Measurements from ENCODE around the gene AUNIP. TPM values are rescaled to one million over a fixed set of nuclear protein-coding genes. Genes with fewer than 3 reads are reported as not detected.

The AUNIP gene
- total and polyA plus RNA-seq, 12 donors, result 0.04 to 0.25 (median 0.21) TPM; not detected in 9

DNA sequence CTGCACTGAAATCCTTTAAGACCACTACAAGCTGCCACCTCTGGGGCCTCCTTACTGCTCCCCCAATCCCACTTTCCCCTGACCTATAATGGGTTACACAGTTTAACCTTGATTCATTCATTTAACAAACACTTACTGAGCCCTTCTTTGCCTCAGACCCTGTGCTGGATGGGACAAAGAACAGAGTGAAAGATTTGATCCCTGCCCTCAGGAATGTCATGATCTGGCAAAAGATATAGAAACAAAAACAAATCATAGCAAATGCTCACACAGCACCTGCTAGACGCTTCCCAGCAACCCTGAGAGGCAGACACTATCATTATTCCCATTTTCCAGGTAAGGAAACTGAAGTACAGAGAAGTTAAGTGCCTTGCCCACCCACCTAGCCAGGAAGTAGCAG lies 7.0 kb upstream of the AUNIP start:
- Histone ChIP-seq H3K27me3 (no peaks in the 10 kb centered on the region), H3K4me3 (no peak overlapping the region), H3K9me3 (no peaks in the 10 kb centered on the region), H3K36me3 (peaks cover 0 to 17% (median 0%) of the 10 kb centered on the region in 9 donors), H3K27ac (no peak overlapping the region), H3K4me1 (peaks cover 0 to 10% (median 5%) of the 10 kb centered on the region in 9 donors)
- no peak for DNase-seq
- TF ChIP-seq, protein P1, sequence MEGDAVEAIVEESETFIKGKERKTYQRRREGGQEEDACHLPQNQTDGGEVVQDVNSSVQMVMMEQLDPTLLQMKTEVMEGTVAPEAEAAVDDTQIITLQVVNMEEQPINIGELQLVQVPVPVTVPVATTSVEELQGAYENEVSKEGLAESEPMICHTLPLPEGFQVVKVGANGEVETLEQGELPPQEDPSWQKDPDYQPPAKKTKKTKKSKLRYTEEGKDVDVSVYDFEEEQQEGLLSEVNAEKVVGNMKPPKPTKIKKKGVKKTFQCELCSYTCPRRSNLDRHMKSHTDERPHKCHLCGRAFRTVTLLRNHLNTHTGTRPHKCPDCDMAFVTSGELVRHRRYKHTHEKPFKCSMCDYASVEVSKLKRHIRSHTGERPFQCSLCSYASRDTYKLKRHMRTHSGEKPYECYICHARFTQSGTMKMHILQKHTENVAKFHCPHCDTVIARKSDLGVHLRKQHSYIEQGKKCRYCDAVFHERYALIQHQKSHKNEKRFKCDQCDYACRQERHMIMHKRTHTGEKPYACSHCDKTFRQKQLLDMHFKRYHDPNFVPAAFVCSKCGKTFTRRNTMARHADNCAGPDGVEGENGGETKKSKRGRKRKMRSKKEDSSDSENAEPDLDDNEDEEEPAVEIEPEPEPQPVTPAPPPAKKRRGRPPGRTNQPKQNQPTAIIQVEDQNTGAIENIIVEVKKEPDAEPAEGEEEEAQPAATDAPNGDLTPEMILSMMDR (IDR thresholded peaks at IDR 0.05), result no peak
- WGBS, 2 donors, result 88 to 89% methylated on average over 1 of the region's 1 CpG
- intact Hi-C loops (cut with DNase I), result no loop called here
- ATAC-seq, result no peak

- Histone ChIP-seq H3K4me3 (no peak overlapping the region), H3K9me3 (no peaks in the 10 kb centered on the region), H3K4me1 (peaks cover 0 to 23% (median 5%) of the 10 kb centered on the region in 9 donors), H3K27ac (no peak overlapping the region), H3K36me3 (peaks cover 0 to 14% (median 0%) of the 10 kb centered on the region in 9 donors), H3K27me3 (no peaks in the 10 kb centered on the region)
- 89 to 94% methylated on average over 3 of the region's 3 CpGs for WGBS, 2 donors
- no peak for DNase-seq
- intact Hi-C loops (cut with DNase I), result no loop called here
- no peak for ATAC-seq
- TF ChIP-seq, protein P1 (IDR thresholded peaks at IDR 0.05), result no peak
These were observed 5.2 kb upstream of the AUNIP start for GRCh38 chr1:25864434-25864833.

- ATAC-seq (no peak), DNase-seq (no peak)
- intact Hi-C loops (cut with DNase I), result no loop called here
- Histone ChIP-seq H3K36me3 (peaks cover 0 to 9% (median 0%) of the 10 kb centered on the region in 9 donors), H3K27me3 (no peaks in the 10 kb centered on the region), H3K27ac (no peak overlapping the region), H3K4me1 (peaks cover 0 to 28% (median 8%) of the 10 kb centered on the region in 9 donors), H3K9me3 (no peaks in the 10 kb centered on the region), H3K4me3 (no peak overlapping the region)
- TF ChIP-seq, protein P1 (IDR thresholded peaks at IDR 0.05), result no peak
- 92% methylated on average over 25 of the region's 25 CpGs for WGBS, 2 donors
These were observed 4.4 kb upstream of the AUNIP start for GRCh38 chr1:25863486-25864262.

DNA sequence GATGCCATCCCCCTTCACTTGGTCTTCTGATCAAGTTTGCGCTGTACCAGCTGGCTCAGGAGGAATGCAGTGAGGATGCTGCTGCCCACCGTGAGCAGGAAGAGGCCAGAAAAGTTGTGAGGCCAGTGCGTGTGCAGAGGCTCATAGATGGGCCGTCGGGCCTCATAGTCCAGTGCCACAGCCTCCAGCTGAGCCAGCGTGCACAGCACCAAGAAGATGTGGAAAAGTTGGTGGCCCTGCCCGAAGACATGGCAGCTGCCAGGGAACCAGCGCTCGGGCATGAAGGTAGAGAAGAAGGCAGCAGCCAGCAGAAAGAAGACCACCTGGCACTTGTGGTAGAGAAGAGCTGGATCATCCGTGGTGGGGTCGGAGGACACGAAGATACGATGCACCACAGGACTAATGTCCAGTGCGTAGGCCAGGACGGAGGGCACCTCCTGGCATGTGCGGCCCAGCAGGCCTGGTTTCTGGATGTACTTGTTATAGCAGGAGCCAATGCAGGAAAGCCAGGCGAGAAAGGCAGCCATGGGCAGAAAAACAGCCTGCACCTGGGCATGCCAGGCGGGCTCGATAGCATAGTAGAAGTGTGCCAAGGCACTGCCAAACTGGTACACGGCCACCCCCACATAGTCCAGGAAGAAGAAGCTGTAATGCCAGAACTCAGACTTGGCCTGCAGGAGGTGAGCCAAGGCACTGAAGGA lies 3.7 kb upstream of the AUNIP start:
- TF ChIP-seq, protein P1 (IDR thresholded peaks at IDR 0.05), result no peak
- H3K36me3 ChIP-seq, result peaks cover 0 to 9% (median 0%) of the 10 kb centered on the region in 9 donors
- 94 to 95% methylated on average over 20 of the region's 20 CpGs for WGBS, 2 donors
- H3K4me3 ChIP-seq, result no peak overlapping the region
- no peaks in the 10 kb centered on the region for H3K9me3 ChIP-seq
- no peak for ATAC-seq
- H3K27me3 ChIP-seq, result no peaks in the 10 kb centered on the region
- H3K27ac ChIP-seq, result no peak overlapping the region
- peaks cover 0 to 33% (median 12%) of the 10 kb centered on the region in 9 donors for H3K4me1 ChIP-seq
- DNase-seq, result no peak
- intact Hi-C loops (cut with DNase I), result no loop called here
